ENCODE data around the gene CYTH4.

Gene CYTH4

GRCh38 chr22:37357446-37358075 lies 75.3 kb downstream of the CYTH4 start:
- no peak overlapping the region for H3K4me3 Mint-ChIP-seq
- peaks cover 18 to 50% of the 10 kb centered on the region in 2 donors for H3K27me3 Mint-ChIP-seq
- H3K27ac Mint-ChIP-seq = no peak overlapping the region
- ATAC-seq (replicated peaks) = no peak
- DNase-seq = no peak
- no peaks in the 10 kb centered on the region for H3K9me3 Mint-ChIP-seq
- peaks cover 4% of the 10 kb centered on the region in 2 donors for H3K4me1 Mint-ChIP-seq (ENCODE audit: low read depth in 2 of 2)
- H3K36me3 Mint-ChIP-seq (ENCODE audit: insufficient read depth) = no peaks in the 10 kb centered on the region

GRCh38 chr22:37358386-37358785 lies 76.1 kb downstream of the CYTH4 start:
- Mint-ChIP-seq H3K4me3 (no peak overlapping the region), H3K36me3 (ENCODE audit: insufficient read depth) (no peaks in the 10 kb centered on the region), H3K4me1 (ENCODE audit: low read depth in 2 of 2) (peaks cover 4% of the 10 kb centered on the region in 2 donors), H3K27me3 (peaks cover 20 to 50% of the 10 kb centered on the region in 2 donors), H3K9me3 (no peaks in the 10 kb centered on the region), H3K27ac (no peak overlapping the region)
- ATAC-seq (replicated peaks) (no peak), DNase-seq (no peak)

GRCh38 chr22:37358917-37359316 lies 76.6 kb downstream of the CYTH4 start:
- Mint-ChIP-seq H3K27me3 (peaks cover 24 to 50% of the 10 kb centered on the region in 2 donors), H3K9me3 (no peaks in the 10 kb centered on the region), H3K4me1 (ENCODE audit: low read depth in 2 of 2) (peaks cover 4% of the 10 kb centered on the region in 2 donors), H3K27ac (no peak overlapping the region), H3K4me3 (no peak overlapping the region), H3K36me3 (ENCODE audit: insufficient read depth) (peaks cover 2% of the 10 kb centered on the region)
- DNase-seq = no peak
- ATAC-seq (replicated peaks) = no peak

GRCh38 chr22:37362621-37363020 lies 80.3 kb downstream of the CYTH4 start:
- ATAC-seq (replicated peaks) = no peak
- Mint-ChIP-seq H3K27ac (no peak overlapping the region), H3K36me3 (ENCODE audit: insufficient read depth) (peaks cover 2% of the 10 kb centered on the region), H3K27me3 (peaks cover 18 to 36% of the 10 kb centered on the region in 2 donors), H3K4me1 (ENCODE audit: low read depth in 2 of 2) (peaks cover 4% of the 10 kb centered on the region in 2 donors), H3K4me3 (no peak overlapping the region), H3K9me3 (no peaks in the 10 kb centered on the region)
- no peak for DNase-seq

- Mint-ChIP-seq H3K27ac (no peak overlapping the region), H3K4me3 (no peak overlapping the region), H3K27me3 (peaks cover 12 to 28% of the 10 kb centered on the region in 2 donors), H3K9me3 (no peaks in the 10 kb centered on the region), H3K4me1 (ENCODE audit: low read depth in 2 of 2) (peaks cover 4% of the 10 kb centered on the region in 2 donors), H3K36me3 (ENCODE audit: insufficient read depth) (peaks cover 2% of the 10 kb centered on the region)
- DNase-seq = no peak
- no peak for ATAC-seq (replicated peaks)
These were observed 81.1 kb downstream of the CYTH4 start for GRCh38 chr22:37363261-37363992.
